Osteocyte (in vitro differentiated cells): Measurements from ENCODE around the gene RHOT2. TPM values are rescaled to one million over a fixed set of nuclear protein-coding genes. Genes with fewer than 3 reads are reported as not detected.
"Not testable (repeated sequence)": the region's sequence is repeated elsewhere in the genome, so short reads cannot be mapped to it uniquely, and the experiment has no call there.

Experiments
- DNase-seq: peaks from one replicate; pipeline ENCODE4 v3.0.0; 2021; ENCODE audit warnings: mixed read lengths; ENCODE audit not compliant: unreplicated experiment; ENCODE audit errors: extremely low spot score
- H3K27ac Mint-ChIP-seq: one replicate; pipeline ENCODE4 v1.8.0; 2021; ENCODE audit warnings: mild to moderate bottlenecking, mixed read lengths; ENCODE audit not compliant: unreplicated experiment
- H3K27me3 Mint-ChIP-seq: one replicate; pipeline ENCODE4 v1.8.0; 2021; ENCODE audit warnings: mixed read lengths; ENCODE audit not compliant: unreplicated experiment
- H3K36me3 Mint-ChIP-seq: one replicate; pipeline ENCODE4 v1.8.0; 2021; ENCODE audit warnings: mixed read lengths; ENCODE audit not compliant: unreplicated experiment
- H3K4me1 Mint-ChIP-seq: one replicate; pipeline ENCODE4 v1.8.0; 2021; ENCODE audit warnings: mixed read lengths; ENCODE audit not compliant: unreplicated experiment
- H3K4me3 Mint-ChIP-seq: one replicate; pipeline ENCODE4 v1.8.0; 2021; ENCODE audit warnings: mild to moderate bottlenecking, moderate library complexity, mixed read lengths; ENCODE audit not compliant: unreplicated experiment
- H3K9me3 Mint-ChIP-seq: one replicate; pipeline ENCODE4 v1.8.0; 2021; ENCODE audit warnings: mixed read lengths; ENCODE audit not compliant: unreplicated experiment
- total RNA-seq: library from RNA; stranded (reverse); gene quantifications from 2 replicates; pipeline ENCODE4 v1.2.1, GENCODE V29; 2021
- TF ChIP-seq, protein P1 (sequence below): fragments of 200-600 bp; sonication (generic); IDR thresholded peaks from 2 replicates; pipeline ENCODE4 v1.5.0; 2021; ENCODE audit warnings: antibody characterized with exemption, mild to moderate bottlenecking, moderate library complexity

Gene RHOT2
- total RNA-seq, 1 donor from 2014 or later = 126 TPM

DNA sequence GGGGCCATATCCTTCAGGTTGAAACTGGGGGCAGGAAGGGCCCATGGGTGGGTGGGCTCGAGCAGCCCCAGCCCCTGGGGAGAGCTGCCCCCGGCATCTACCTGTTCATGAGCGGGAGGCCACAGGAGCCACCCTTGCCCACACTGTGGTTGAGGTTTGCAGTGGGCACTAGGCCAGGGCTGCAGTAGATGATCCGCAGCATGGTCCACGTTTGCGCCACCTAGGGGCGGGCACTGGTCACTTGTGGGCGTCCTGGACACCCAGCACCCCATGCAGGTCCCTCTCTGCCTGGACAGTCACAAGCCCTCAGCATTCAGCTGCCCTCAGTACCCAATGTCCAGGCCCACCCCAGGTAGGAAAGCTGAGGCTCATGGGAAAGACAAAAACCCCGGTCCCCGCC is 18.0 kb downstream of the RHOT2 start:
- no peak for DNase-seq
- H3K9me3 Mint-ChIP-seq = no peaks in the 10 kb centered on the region
- H3K36me3 Mint-ChIP-seq = peaks cover 14% of the 10 kb centered on the region
- H3K4me1 Mint-ChIP-seq = peaks cover 36% of the 10 kb centered on the region
- H3K27ac Mint-ChIP-seq = peak overlapping the region; percentile 34
- TF ChIP-seq, protein P1, sequence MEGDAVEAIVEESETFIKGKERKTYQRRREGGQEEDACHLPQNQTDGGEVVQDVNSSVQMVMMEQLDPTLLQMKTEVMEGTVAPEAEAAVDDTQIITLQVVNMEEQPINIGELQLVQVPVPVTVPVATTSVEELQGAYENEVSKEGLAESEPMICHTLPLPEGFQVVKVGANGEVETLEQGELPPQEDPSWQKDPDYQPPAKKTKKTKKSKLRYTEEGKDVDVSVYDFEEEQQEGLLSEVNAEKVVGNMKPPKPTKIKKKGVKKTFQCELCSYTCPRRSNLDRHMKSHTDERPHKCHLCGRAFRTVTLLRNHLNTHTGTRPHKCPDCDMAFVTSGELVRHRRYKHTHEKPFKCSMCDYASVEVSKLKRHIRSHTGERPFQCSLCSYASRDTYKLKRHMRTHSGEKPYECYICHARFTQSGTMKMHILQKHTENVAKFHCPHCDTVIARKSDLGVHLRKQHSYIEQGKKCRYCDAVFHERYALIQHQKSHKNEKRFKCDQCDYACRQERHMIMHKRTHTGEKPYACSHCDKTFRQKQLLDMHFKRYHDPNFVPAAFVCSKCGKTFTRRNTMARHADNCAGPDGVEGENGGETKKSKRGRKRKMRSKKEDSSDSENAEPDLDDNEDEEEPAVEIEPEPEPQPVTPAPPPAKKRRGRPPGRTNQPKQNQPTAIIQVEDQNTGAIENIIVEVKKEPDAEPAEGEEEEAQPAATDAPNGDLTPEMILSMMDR = peak; percentile 52
- peak overlapping the region; percentile 44 for H3K4me3 Mint-ChIP-seq
- H3K27me3 Mint-ChIP-seq = no peaks in the 10 kb centered on the region

DNA sequence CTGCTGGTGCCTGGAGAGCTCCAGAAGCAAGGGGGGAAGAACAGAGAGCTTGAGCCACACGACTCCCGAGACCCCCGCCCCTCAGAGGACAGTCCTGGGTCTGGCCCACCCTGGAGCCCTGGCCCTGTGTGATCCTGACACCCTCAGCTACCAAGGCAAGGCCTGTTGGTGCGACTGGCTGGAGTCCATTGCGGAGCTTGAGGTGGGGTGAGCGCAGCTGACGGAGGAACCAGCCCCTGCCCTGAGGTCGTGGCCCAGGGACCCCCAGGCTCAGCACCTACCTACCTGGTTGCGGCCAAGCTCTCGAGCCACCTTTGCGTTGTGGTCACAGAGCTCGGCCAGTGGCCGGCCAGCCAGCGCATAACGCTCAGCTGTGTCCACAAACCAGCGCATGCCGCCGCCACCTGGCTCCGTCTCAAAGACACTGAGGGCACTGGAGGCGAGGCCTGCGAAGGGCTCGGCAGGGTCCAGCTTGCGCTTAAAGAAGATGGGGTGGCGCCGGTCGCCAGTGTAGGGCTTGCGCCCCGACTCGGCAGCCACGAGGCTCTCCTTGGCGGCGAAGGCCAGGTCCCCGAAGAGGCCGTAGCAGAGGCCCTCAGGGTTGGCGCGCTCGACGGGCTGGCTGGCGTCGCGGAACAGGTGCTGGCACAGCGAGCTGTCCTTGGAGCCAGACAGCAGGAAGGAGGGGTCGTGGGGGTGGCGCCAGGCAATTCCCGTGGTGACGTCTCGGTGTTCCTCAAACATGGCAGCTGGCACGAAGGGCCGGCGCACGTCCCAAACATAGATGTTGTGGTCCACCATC is 18.7 kb downstream of the RHOT2 start:
- H3K36me3 Mint-ChIP-seq = peaks cover 8% of the 10 kb centered on the region
- no peak overlapping the region for H3K4me3 Mint-ChIP-seq
- H3K4me1 Mint-ChIP-seq = peaks cover 29% of the 10 kb centered on the region
- no peaks in the 10 kb centered on the region for H3K27me3 Mint-ChIP-seq
- DNase-seq = no peak
- TF ChIP-seq, protein P1 = no peak
- H3K27ac Mint-ChIP-seq = no peak overlapping the region
- H3K9me3 Mint-ChIP-seq = no peaks in the 10 kb centered on the region

DNA sequence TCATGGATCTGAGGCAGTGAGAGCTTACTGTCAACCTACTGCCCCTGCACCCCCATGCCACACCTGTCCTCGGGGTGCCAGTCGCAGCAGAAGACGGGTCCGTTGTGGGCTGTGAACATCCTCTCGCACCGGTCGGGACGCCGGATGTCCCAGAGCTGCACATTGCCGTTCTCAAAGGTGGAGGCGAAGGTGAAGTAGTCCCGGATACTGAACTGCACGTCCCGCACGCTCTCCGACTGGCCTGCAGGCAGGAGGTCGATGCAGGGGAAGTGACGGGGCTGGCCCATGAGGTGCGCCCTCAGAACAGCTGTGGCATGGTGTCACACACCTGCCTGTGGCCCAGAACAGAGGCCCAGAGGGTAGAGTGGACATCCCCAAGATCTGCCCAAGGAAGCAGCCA is 19.6 kb downstream of the RHOT2 start:
- Mint-ChIP-seq H3K4me3 (no peak overlapping the region), H3K27ac (no peak overlapping the region), H3K27me3 (peaks cover 5% of the 10 kb centered on the region), H3K4me1 (peaks cover 25% of the 10 kb centered on the region), H3K9me3 (no peaks in the 10 kb centered on the region), H3K36me3 (peaks cover 5% of the 10 kb centered on the region)
- no peak for DNase-seq
- TF ChIP-seq, protein P1 = no peak

DNA sequence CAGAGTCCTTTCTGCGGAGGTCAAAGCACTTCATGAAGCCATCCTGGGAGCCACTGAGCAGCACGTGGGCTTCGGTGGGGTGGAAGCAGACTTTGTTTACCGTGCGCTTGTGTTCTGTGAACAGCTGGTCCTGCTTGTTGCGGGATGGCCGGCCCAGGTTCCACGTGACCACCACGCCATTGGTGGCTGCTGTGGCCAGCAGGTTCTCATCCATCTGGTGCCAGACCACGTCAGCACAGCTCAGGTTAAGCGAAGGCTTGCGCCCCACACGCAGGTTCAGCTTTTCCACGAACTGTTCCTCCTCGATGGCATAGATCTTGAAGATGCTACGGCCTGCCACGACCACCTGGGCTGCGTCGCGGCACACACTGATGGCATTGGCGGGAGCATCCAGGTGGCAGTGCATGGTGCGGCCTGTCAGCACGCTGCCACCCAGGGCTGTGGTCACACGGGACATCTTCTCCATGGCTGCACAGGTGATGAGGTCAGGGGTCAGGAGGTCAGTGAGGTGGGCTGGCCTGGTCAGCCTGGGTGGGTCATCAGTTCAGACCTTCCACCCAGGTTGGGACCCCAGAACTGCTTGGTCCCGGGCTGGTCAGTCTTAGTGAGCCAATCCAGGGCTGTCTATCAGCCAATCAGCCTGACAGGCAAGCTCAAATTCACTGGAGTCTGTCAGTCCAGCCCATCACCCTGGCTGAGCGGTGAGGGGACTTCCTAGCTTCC is 21.4 kb downstream of the RHOT2 start:
- Mint-ChIP-seq H3K27me3 (peaks cover 13% of the 10 kb centered on the region), H3K4me1 (peaks cover 19% of the 10 kb centered on the region)

DNA sequence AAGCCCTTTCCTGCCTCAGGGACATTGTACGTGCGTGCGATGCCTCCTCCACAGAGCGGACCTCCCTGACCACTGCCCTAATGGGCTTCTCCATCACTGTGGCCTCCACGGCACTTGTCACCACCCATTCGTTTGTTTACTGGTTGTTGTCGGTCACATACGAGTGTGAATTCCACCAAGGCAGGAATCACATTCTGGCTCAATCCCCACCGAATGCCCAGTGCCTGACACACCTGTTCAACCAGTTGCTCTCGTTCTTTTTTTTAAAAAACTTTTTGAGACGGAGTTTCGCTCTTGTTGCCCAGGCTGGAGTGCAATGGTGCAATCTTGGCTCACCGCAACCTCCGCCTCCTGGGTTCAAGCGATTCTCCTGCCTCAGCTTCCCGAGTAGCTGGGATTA is 23.3 kb downstream of the RHOT2 start:
- not testable (repeated sequence) for H3K36me3 Mint-ChIP-seq, DNase-seq, H3K9me3 Mint-ChIP-seq, H3K27ac Mint-ChIP-seq
- Mint-ChIP-seq H3K4me1 (peaks cover 17% of the 10 kb centered on the region), H3K27me3 (peaks cover 23% of the 10 kb centered on the region), H3K4me3 (peak overlapping the region; percentile 58)

More for the DNA sequence above, 21.4 kb downstream of the RHOT2 start:
- Mint-ChIP-seq H3K27ac (peak overlapping the region; percentile 84), H3K4me3 (peak overlapping the region; percentile 87), H3K36me3 (peaks cover 3% of the 10 kb centered on the region), H3K9me3 (no peaks in the 10 kb centered on the region)
- DNase-seq = no peak
- TF ChIP-seq, protein P1 = no peak
